Right lobe of liver (tissue), 4 donors: ENCODE measurements around the gene SNPH.

Source experiments
- POLR2A ChIP-seq: fragments of 450-650 bp; IDR thresholded peaks from one replicate; pipeline ENCODE4 v1.6.1; 2017; ENCODE audit warnings: antibody characterized with exemption, mild to moderate bottlenecking
- TF ChIP-seq, protein P1 (sequence below), 4 donors: fragments of 200-600 bp in 3 of 4; fragments of 450-650 bp in 1 of 4; IDR thresholded peaks; one replicate each; pipeline versions ENCODE4 v1.5.1 to v1.8.0; 2016 to 2022; ENCODE audit warnings: antibody characterized with exemption in 4 of 4, mild to moderate bottlenecking in 2 of 4
- donor health status: DM: no; HTN: no; CAD: no.
- donor health status: DM: no; HTN: no; CAD: no.
- donor health status: DM: no; HTN: yes; CAD: no.

DNA sequence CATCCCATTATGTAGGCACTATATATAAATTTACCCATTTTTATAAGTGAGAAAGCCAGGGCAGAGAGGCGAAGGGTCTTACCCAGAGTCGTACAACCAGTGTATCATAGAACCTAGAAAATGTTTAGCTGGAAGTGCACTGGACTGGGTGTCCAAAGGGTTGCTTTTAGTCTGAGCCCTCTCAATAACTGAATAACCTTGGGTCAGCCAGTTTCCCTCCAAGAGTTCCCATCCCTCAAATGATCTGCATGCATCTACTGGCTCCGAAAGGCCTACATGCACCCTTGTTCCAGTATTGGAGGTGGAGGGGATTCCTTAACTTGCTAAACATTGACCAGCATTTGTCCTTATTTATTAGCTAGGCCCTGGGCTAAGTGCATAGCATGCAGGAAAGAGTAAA is 3.8 kb downstream of the SNPH start:
- TF ChIP-seq, protein P1, sequence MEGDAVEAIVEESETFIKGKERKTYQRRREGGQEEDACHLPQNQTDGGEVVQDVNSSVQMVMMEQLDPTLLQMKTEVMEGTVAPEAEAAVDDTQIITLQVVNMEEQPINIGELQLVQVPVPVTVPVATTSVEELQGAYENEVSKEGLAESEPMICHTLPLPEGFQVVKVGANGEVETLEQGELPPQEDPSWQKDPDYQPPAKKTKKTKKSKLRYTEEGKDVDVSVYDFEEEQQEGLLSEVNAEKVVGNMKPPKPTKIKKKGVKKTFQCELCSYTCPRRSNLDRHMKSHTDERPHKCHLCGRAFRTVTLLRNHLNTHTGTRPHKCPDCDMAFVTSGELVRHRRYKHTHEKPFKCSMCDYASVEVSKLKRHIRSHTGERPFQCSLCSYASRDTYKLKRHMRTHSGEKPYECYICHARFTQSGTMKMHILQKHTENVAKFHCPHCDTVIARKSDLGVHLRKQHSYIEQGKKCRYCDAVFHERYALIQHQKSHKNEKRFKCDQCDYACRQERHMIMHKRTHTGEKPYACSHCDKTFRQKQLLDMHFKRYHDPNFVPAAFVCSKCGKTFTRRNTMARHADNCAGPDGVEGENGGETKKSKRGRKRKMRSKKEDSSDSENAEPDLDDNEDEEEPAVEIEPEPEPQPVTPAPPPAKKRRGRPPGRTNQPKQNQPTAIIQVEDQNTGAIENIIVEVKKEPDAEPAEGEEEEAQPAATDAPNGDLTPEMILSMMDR (IDR thresholded peaks at IDR 0.05): no peak
- no peak for TF ChIP-seq POLR2A
